Measurements from ENCODE around the gene KIAA1210.

KIAA1210 gene

GRCh38 chrX:119090627-119091026 is 37.0 kb downstream of the KIAA1210 start:
- no peak for DNase-seq

- DNase-seq = no peak
These were observed 38.0 kb downstream of the KIAA1210 start for GRCh38 chrX:119089619-119090018.

GRCh38 chrX:119087121-119087520 is 40.5 kb downstream of the KIAA1210 start:
- DNase-seq = no peak

GRCh38 chrX:119084766-119085165 is 42.8 kb downstream of the KIAA1210 start:
- no peak for DNase-seq

- DNase-seq = no peak
These were observed 45.3 kb downstream of the KIAA1210 start for GRCh38 chrX:119082278-119082677.

GRCh38 chrX:119075270-119076025 is 52.2 kb downstream of the KIAA1210 start:
- no peak for DNase-seq

GRCh38 chrX:119073911-119074310 is 53.7 kb downstream of the KIAA1210 start:
- DNase-seq = no peak

GRCh38 chrX:119073200-119073905 is 54.3 kb downstream of the KIAA1210 start:
- DNase-seq = no peak

- no peak for DNase-seq
These were observed 54.9 kb downstream of the KIAA1210 start, which contains the start of gene CT47C1 for GRCh38 chrX:119072744-119073143. TSS of gene CT47C1 (plus strand) at chrX:119072993. CDS start at chrX:119073226, 233 bp downstream.

GRCh38 chrX:119071381-119071780 is 56.2 kb downstream of the KIAA1210 start:
- DNase-seq = no peak

- DNase-seq = no peak
These were observed 57.9 kb downstream of the KIAA1210 start for GRCh38 chrX:119069762-119070161.

- no peak for DNase-seq
These were observed 58.5 kb downstream of the KIAA1210 start for GRCh38 chrX:119069128-119069527.

GRCh38 chrX:119067023-119067739 is 60.4 kb downstream of the KIAA1210 start:
- peak in 9 of 14 donors; percentile 1 to 42 (median 8) for DNase-seq

- no peak for DNase-seq
These were observed 64.2 kb downstream of the KIAA1210 start for GRCh38 chrX:119063428-119063827.

- no peak for DNase-seq
These were observed 64.8 kb downstream of the KIAA1210 start for GRCh38 chrX:119062750-119063374.

- DNase-seq = no peak
These were observed 71.9 kb downstream of the KIAA1210 start for GRCh38 chrX:119055687-119056086.

- DNase-seq = no peak
These were observed 81.7 kb downstream of the KIAA1210 start for GRCh38 chrX:119045884-119046283.

GRCh38 chrX:119042996-119043395 is 84.6 kb downstream of the KIAA1210 start:
- DNase-seq = no peak

- DNase-seq = no peak
These were observed 85.6 kb downstream of the KIAA1210 start for GRCh38 chrX:119042040-119042439.

GRCh38 chrX:119041175-119041574 is 86.4 kb downstream of the KIAA1210 start:
- DNase-seq = peak in 2 of 14 donors; percentile 6 to 10

GRCh38 chrX:119040432-119040831 is 87.2 kb downstream of the KIAA1210 start:
- DNase-seq = no peak

Data from C1 segment of cervical spinal cord (tissue), 14 donors.